ENCODE data around the gene FAM149A.

FAM149A gene

DNA sequence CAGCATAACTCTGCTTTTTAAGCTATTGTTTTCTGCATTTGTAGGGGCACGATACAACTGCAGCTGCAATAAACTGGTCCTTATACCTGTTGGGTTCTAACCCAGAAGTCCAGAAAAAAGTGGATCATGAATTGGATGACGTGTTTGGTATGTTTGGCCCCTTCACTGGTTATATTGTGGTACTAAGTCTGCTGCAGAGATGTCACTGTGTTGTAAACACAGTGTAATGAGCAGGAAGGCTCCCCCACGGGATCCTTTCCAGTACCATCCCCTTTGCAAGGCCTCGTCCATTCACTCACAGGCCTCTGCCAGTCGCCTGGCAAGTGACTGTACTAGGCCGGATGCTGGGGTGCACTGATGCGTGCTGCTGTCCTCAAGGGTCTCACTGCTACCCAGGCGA, 100.7 kb downstream of the FAM149A start:
- DNase-seq: no peak

DNA sequence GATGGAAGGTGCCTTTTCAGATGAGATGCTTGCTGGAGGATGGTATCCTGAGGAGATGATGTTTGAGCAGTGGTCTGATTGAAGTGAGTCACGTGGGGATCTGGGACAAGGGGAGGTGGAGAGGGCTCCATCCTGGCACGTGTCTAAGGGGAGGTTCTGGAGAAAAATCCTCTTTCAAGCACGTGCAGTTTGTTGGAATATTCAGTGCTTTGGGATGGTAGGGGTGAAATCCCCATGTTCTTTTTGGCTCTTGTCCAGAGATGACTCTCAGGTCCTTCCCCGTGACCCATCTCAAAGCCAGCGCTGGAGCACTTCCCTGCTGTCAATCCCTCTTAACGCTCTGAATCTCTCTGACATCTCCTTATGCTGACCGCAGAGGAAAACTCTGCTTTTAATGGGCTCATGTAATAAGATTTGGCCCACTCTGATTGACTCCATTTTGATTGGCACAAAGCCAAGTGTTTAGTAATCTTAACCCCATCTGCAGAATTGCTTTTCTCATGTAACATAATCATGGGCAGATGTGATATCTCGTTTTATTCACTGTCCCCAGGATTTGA, 112.0 kb downstream of the FAM149A start:
- DNase-seq: peak; percentile 25

DNA sequence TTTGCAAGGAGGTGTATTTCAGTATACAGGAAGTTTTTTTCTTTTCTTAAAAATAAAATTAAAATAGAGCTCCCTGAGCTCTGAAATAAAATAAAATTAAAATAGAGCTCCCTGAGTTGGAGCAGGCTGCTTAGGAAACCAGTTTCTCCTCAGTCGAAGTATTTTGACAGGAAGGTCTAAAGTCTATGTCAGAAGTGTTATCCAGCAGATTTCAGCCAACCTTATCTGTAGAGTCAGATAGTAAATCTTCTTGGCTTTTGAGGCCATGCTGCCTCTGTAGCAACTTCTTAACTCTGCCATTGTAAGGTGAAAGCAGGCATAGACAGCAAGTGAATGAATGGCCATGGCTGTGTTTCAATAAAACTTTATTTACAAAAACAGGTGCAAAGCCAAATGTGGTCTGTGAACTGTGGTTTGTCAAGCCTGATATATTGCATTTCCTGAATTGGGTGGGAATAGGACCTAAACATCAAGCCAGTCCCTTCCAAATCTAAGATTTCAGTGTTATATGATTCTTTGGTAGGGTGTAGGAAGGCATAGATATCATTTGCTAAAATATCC, 113.3 kb downstream of the FAM149A start:
- DNase-seq: no peak

DNA sequence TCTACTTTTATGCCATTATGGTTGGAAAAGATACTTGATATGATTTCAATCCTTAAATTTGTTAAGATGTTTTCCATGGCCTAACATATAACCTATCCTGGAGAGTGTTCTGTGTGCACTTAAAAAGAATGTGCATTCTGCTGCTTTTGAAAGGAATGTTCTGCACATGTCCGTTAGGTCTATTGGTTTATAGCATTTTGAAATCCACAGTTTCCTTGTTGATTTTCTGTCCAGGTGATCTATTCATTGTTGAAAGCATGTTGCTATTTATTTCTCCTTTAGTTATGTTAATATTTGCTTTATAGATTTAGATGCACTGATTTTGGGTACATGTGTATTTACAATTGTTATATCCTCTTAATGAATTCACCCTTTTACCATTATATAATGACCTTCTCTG, 117.1 kb downstream of the FAM149A start:
- no peak for DNase-seq

Data from DMS79 treated with DMSO at 0.1 percent for 48 hours (cell line).